DND-41 (cell line): Measurements from ENCODE around the gene TBC1D30.

Experiments
- EZH2 ChIP-seq: IDR thresholded peaks from 3 replicates; pipeline ENCODE4 v1.6.1; 2012; ENCODE audit warnings: borderline replicate concordance, low read depth, mild to moderate bottlenecking, moderate library complexity, low read length, inconsistent platforms; ENCODE audit not compliant: severe bottlenecking
- TF ChIP-seq, protein P1 (sequence below): IDR thresholded peaks from 2 replicates; pipeline ENCODE4 v1.5.1; 2012; ENCODE audit warnings: borderline replicate concordance, low read length, moderate library complexity, mild to moderate bottlenecking; ENCODE audit not compliant: poor library complexity, severe bottlenecking; ENCODE audit errors: extremely low read depth

DNA sequence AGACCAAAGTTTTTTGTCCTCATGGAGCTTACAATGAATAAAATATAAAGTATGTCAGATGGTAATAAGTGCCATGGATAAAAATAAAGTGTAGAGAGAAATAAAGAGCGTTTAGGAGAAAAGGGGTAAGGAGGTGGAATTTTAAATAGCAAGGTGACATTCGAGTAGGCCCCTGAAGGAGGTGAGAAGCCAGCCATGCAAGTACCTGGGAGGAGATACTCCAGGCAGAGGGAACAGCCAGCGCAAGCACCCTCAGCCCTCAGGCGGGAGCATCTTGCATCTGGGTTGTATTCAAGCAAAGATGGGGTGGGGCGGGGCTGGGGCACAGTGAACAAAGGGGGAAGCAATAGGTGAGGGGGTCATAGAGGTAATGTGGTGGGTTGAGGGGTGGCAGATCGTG, 4.3 kb downstream of the TBC1D30 start:
- TF ChIP-seq, protein P1, sequence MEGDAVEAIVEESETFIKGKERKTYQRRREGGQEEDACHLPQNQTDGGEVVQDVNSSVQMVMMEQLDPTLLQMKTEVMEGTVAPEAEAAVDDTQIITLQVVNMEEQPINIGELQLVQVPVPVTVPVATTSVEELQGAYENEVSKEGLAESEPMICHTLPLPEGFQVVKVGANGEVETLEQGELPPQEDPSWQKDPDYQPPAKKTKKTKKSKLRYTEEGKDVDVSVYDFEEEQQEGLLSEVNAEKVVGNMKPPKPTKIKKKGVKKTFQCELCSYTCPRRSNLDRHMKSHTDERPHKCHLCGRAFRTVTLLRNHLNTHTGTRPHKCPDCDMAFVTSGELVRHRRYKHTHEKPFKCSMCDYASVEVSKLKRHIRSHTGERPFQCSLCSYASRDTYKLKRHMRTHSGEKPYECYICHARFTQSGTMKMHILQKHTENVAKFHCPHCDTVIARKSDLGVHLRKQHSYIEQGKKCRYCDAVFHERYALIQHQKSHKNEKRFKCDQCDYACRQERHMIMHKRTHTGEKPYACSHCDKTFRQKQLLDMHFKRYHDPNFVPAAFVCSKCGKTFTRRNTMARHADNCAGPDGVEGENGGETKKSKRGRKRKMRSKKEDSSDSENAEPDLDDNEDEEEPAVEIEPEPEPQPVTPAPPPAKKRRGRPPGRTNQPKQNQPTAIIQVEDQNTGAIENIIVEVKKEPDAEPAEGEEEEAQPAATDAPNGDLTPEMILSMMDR: no peak
- TF ChIP-seq EZH2: no peak
